Keratinocyte (primary cell): ENCODE measurements around the gene NRG2. TPM values are rescaled to one million over a fixed set of nuclear protein-coding genes. Genes with fewer than 3 reads are reported as not detected.

Experiments
- DNase-seq: peaks from one replicate; pipeline ENCODE4 v3.0.0-alpha.2; 2011; ENCODE audit warnings: low read depth, missing footprints, low spot score
- FAIRE-seq: peaks from 2 replicates; lab custom pipeline; 2011; peaks lifted over from hg19 to GRCh38; lab: Jason Lieb, UNC
- H2AFZ ChIP-seq: 2 replicates; pipeline ENCODE4 v1.6.0; 2012; ENCODE audit warnings: low read length, control low read depth, inconsistent platforms; ENCODE audit not compliant: control insufficient read depth
- H3K27ac ChIP-seq: 2 replicates; pipeline ENCODE4 v1.5.1; 2011; ENCODE audit warnings: low read length; ENCODE audit not compliant: control insufficient read depth, insufficient read depth
- H3K27me3 ChIP-seq: 3 replicates; pipeline ENCODE4 v1.6.0; 2011; ENCODE audit warnings: low read length; ENCODE audit not compliant: control insufficient read depth, insufficient read depth; ENCODE audit errors: extremely low read depth
- H3K36me3 ChIP-seq, 2 experiments: 2 replicates in 1 of 2; 3 replicates in 1 of 2; pipeline ENCODE4 v1.5.1; 2011; ENCODE audit warnings: low read length in 2 of 2, mild to moderate bottlenecking in 1 of 2; ENCODE audit not compliant: control insufficient read depth in 2 of 2, insufficient read depth in 2 of 2; ENCODE audit errors: extremely low read depth in 1 of 2
- H3K4me1 ChIP-seq: 3 replicates; pipeline ENCODE4 v1.5.1; 2011; ENCODE audit warnings: low read length; ENCODE audit not compliant: control insufficient read depth, insufficient read depth; ENCODE audit errors: extremely low read depth
- H3K4me2 ChIP-seq: 3 replicates; pipeline ENCODE4 v1.6.0; 2011; ENCODE audit warnings: low read depth, low read length; ENCODE audit not compliant: control insufficient read depth, insufficient read depth; ENCODE audit errors: extremely low read depth
- H3K4me3 ChIP-seq, 3 experiments: fragments of 200-600 bp in 1 of 3; sonication (generic) in 1 of 3; 2 replicates in 2 of 3; 3 replicates in 1 of 3; pipeline ENCODE4 v1.5.1; 2011 to 2016; ENCODE audit warnings: low read length in 3 of 3, mild to moderate bottlenecking in 3 of 3, control low read depth in 2 of 3, inconsistent platforms in 1 of 3, low read depth in 1 of 3, mixed read lengths in 1 of 3, mixed run types in 1 of 3, moderate library complexity in 1 of 3; ENCODE audit not compliant: control insufficient read depth in 2 of 3, insufficient read depth in 2 of 3; ENCODE audit errors: extremely low read depth in 1 of 3
- H3K79me2 ChIP-seq: 2 replicates; pipeline ENCODE4 v1.6.0; 2012; ENCODE audit warnings: low read length; ENCODE audit not compliant: control insufficient read depth, insufficient read depth
- H3K9ac ChIP-seq: 3 replicates; pipeline ENCODE4 v1.6.0; 2011; ENCODE audit warnings: low read length; ENCODE audit not compliant: control insufficient read depth, insufficient read depth; ENCODE audit errors: extremely low read depth
- H3K9me1 ChIP-seq: 3 replicates; pipeline ENCODE4 v1.6.0; 2011; ENCODE audit warnings: low read length; ENCODE audit not compliant: control insufficient read depth, insufficient read depth; ENCODE audit errors: extremely low read depth
- H3K9me3 ChIP-seq: 2 replicates; pipeline ENCODE4 v1.5.1; 2012; ENCODE audit warnings: low read depth, low read length; ENCODE audit not compliant: control insufficient read depth
- H4K20me1 ChIP-seq: 3 replicates; pipeline ENCODE4 v1.6.0; 2011; ENCODE audit warnings: low read length; ENCODE audit not compliant: control insufficient read depth, insufficient read depth; ENCODE audit errors: extremely low read depth
- CTCF ChIP-seq, 3 experiments: IDR thresholded peaks in 1 of 3; conservative IDR thresholded peaks in 1 of 3; optimal IDR thresholded peaks in 1 of 3; 2 replicates in 2 of 3; 3 replicates in 1 of 3; pipeline versions ENCODE3 to v1.5.1; 2011; ENCODE audit warnings: low read length in 3 of 3, mild to moderate bottlenecking in 3 of 3, moderate library complexity in 2 of 3, control low read depth in 1 of 3, inconsistent platforms in 1 of 3; ENCODE audit not compliant: insufficient read depth in 2 of 3; ENCODE audit errors: extremely low read depth in 1 of 3
- EZH2 ChIP-seq: IDR thresholded peaks from one replicate; pipeline ENCODE4 v1.6.1; 2012; ENCODE audit warnings: inconsistent platforms, mild to moderate bottlenecking, low read length, moderate library complexity
- dilution Hi-C: fragments of 300-500 bp; cut with MboI; formaldehyde crosslinking; loops from one replicate; pipeline ENCODE4 v1.7.0; 2020; ENCODE audit warnings: low sequenced_read_pairs; ENCODE audit not compliant: extremely low pct_ligation_motif_present
- polyA plus RNA-seq, 5 experiments: library from polyadenylated mRNA; depleted of rRNA in 3 of 5; stranded (reverse) in 3 of 5; stranded (forward) in 1 of 5; unstranded in 1 of 5; fragments of >200 nt; gene quantifications; 1 replicate in 1 of 5; 2 replicates in 3 of 5; 3 replicates in 1 of 5; pipeline versions ENCODE4 v1.2.1 to v1.2.3, GENCODE V29; 2011 to 2012; ENCODE audit warnings: missing spikeins in 2 of 5, low read depth in 1 of 5, low replicate concordance in 1 of 5

The NRG2 gene
- polyA plus RNA-seq, 1 donor (not counting 4 experiments of a cell fraction or from before 2014, with no cell fraction given), result 0.13 TPM

- H3K4me2 ChIP-seq, result no peak overlapping the region
- no peaks in the 10 kb centered on the region for H3K79me2 ChIP-seq
- H3K9me3 ChIP-seq, result no peaks in the 10 kb centered on the region
- H3K36me3 ChIP-seq, result no peaks in the 10 kb centered on the region
- FAIRE-seq (no peak), DNase-seq (no peak)
- H3K9ac ChIP-seq, result no peak overlapping the region
- TF ChIP-seq CTCF (optimal IDR thresholded peaks at IDR 0.05 in 1 of 3, IDR thresholded peaks at IDR 0.05 in 1 of 3, conservative IDR thresholded peaks at IDR 0.05 in 1 of 3; ENCODE audit: extremely low read depth in 1 of 3, insufficient read depth in 2 of 3, low read length in 3 of 3), result no peak
- TF ChIP-seq EZH2, result no peak
- H3K27me3 ChIP-seq, result peaks cover 6% of the 10 kb centered on the region
- H2AFZ ChIP-seq, result no peak overlapping the region
- H3K4me1 ChIP-seq, result no peaks in the 10 kb centered on the region
- H4K20me1 ChIP-seq, result no peaks in the 10 kb centered on the region
- no peaks in the 10 kb centered on the region for H3K9me1 ChIP-seq
- H3K27ac ChIP-seq, result no peak overlapping the region
- H3K4me3 ChIP-seq, result no peak overlapping the region
- dilution Hi-C loops, result no loop called here
Measured at GRCh38 chr5:139946440-139946839, 96.7 kb downstream of the NRG2 start.

GRCh38 chr5:139946006-139946405 is 97.1 kb downstream of the NRG2 start:
- no peak overlapping the region for H3K27ac ChIP-seq
- no peak for FAIRE-seq
- H3K79me2 ChIP-seq, result no peaks in the 10 kb centered on the region
- H3K27me3 ChIP-seq, result peaks cover 7% of the 10 kb centered on the region
- dilution Hi-C loops, result no loop called here
- no peak overlapping the region for H3K4me3 ChIP-seq
- TF ChIP-seq CTCF (optimal IDR thresholded peaks at IDR 0.05 in 1 of 3, IDR thresholded peaks at IDR 0.05 in 1 of 3, conservative IDR thresholded peaks at IDR 0.05 in 1 of 3; ENCODE audit: extremely low read depth in 1 of 3, insufficient read depth in 2 of 3, low read length in 3 of 3), result no peak
- TF ChIP-seq EZH2, result no peak
- DNase-seq, result no peak
- no peak overlapping the region for H3K4me2 ChIP-seq
- no peaks in the 10 kb centered on the region for H3K9me1 ChIP-seq
- H2AFZ ChIP-seq, result no peak overlapping the region
- H3K4me1 ChIP-seq, result no peaks in the 10 kb centered on the region
- no peaks in the 10 kb centered on the region for H4K20me1 ChIP-seq
- no peaks in the 10 kb centered on the region for H3K9me3 ChIP-seq
- no peaks in the 10 kb centered on the region for H3K36me3 ChIP-seq
- H3K9ac ChIP-seq, result no peak overlapping the region
